Tibial nerve (tissue), 4 donors: ENCODE data around the gene IL34. TPM values are rescaled to one million over a fixed set of nuclear protein-coding genes. Genes with fewer than 3 reads are reported as not detected.
A peak's percentile ranks its signal among the peaks of the same experiment; 100 is the strongest.
"Not testable (repeated sequence)": the region's sequence is repeated elsewhere in the genome, so short reads cannot be mapped to it uniquely, and the experiment has no call there.

ENCODE experiments used
- DNase-seq, 2 donors: peaks; one replicate each; pipeline ENCODE4 v3.0.0-alpha.2; 2019; ENCODE audit warnings: low spot score in 2 of 2
- H3K27ac ChIP-seq, 4 donors: fragments of 200-600 bp; sonication (generic) in 3 of 4; one replicate each; pipeline ENCODE4 v1.5.1; 2017 to 2019; ENCODE audit warnings: mild to moderate bottlenecking in 1 of 4
- H3K27me3 ChIP-seq, 2 donors: fragments of 200-600 bp; sonication (generic) in 1 of 2; one replicate each; pipeline versions ENCODE4 v1.5.1 to v1.6.0; 2017 to 2019
- H3K36me3 ChIP-seq, 3 donors: fragments of 200-600 bp; sonication (generic); one replicate each; pipeline ENCODE4 v1.5.1; 2018 to 2019
- H3K4me1 ChIP-seq, 4 donors: fragments of 200-600 bp; sonication (generic) in 3 of 4; one replicate each; pipeline ENCODE4 v1.5.1; 2017 to 2019
- H3K4me3 ChIP-seq, 4 donors: fragments of 200-600 bp; sonication (generic) in 3 of 4; one replicate each; pipeline ENCODE4 v1.5.1; 2017 to 2019; ENCODE audit warnings: mild to moderate bottlenecking in 1 of 4, moderate library complexity in 1 of 4
- H3K9me3 ChIP-seq, 4 donors: fragments of 200-600 bp; sonication (generic) in 3 of 4; one replicate each; pipeline ENCODE4 v1.5.1; 2017 to 2019
- EP300 ChIP-seq, 2 donors: sonication (generic); formaldehyde crosslinking; IDR thresholded peaks; one replicate each; pipeline ENCODE4 v1.6.1; 2017; ENCODE audit warnings: antibody characterized with exemption in 2 of 2, mild to moderate bottlenecking in 1 of 2
- POLR2A ChIP-seq, 2 donors: fragments of 450-650 bp; IDR thresholded peaks; one replicate each; pipeline ENCODE4 v1.6.1; 2017; ENCODE audit warnings: antibody characterized with exemption in 2 of 2, mild to moderate bottlenecking in 2 of 2, moderate library complexity in 2 of 2
- WGBS, 2 donors: methylation state at CpG; one replicate each; pipeline ENCODE4 v1.1.5; 2018; 5-methylcytosine and 5-hydroxymethylcytosine counted together
- total RNA-seq, 4 donors: library from RNA; depleted of rRNA; stranded (reverse); fragments of >200 nt; gene quantifications; one replicate each; pipeline ENCODE4 v1.1.0, GENCODE V29; 2016
- TF ChIP-seq, protein P1 (sequence below), 5 experiments: fragments of 200-600 bp in 3 of 5; fragments of 450-650 bp in 2 of 5; sonication (generic) in 3 of 5; IDR thresholded peaks; one replicate each; pipeline ENCODE4 v1.5.1; 2016 to 2019; ENCODE audit warnings: antibody characterized with exemption in 5 of 5, mild to moderate bottlenecking in 3 of 5, moderate library complexity in 2 of 5

IL34 gene
- total RNA-seq, 4 donors from 2014 or later, result 49.6 to 89.4 (median 60.9) TPM

DNA sequence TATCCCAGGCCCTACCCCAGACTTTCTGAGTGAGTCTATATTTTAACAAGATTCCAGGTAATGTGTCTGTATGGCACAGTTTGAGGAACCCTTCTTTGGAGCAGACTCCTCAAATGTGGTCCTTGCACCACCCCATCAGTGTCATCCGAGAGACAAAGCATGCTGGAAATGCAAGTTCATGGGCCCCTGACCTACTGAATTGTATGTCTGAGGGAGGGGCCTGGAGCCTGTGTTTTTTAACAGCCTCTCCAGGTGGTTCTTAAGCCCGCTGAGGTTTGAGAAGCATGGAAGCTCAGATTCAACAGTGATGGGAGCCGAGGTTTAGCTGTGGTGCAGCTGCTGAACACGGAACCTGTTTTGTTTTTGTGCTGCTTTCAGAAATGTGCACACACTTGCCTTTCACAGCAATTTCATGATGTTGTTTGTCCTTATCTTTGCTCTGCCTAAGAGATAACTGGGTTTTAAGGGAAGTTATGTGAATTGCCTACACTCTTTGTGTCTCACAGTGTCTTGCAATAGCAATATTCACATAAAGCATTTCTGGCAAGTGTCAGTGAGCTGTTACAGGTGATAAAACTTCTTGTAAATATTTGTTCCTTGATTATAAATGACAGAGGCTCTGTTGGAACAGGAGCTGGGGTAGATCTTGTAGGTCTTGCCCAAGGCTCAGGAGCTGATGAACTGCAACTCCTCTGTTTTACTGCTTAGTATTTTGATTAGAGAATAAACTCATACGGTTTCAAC lies 32.0 kb upstream of the IL34 start:
- Histone ChIP-seq H3K27me3 (no peaks in the 10 kb centered on the region), H3K4me3 (no peak overlapping the region), H3K36me3 (peaks cover 0 to 12% (median 0%) of the 10 kb centered on the region in 3 donors), H3K4me1 (peaks cover 0 to 45% (median 10%) of the 10 kb centered on the region in 4 donors), H3K27ac (peak overlapping the region in 1 of 4 donors; percentile 29), H3K9me3 (no peaks in the 10 kb centered on the region)
- 73 to 74% methylated on average over 5 of the region's 5 CpGs for WGBS, 2 donors
- TF ChIP-seq EP300 (IDR thresholded peaks at IDR 0.05) (no peak), POLR2A (IDR thresholded peaks at IDR 0.05) (no peak)
- TF ChIP-seq, protein P1, sequence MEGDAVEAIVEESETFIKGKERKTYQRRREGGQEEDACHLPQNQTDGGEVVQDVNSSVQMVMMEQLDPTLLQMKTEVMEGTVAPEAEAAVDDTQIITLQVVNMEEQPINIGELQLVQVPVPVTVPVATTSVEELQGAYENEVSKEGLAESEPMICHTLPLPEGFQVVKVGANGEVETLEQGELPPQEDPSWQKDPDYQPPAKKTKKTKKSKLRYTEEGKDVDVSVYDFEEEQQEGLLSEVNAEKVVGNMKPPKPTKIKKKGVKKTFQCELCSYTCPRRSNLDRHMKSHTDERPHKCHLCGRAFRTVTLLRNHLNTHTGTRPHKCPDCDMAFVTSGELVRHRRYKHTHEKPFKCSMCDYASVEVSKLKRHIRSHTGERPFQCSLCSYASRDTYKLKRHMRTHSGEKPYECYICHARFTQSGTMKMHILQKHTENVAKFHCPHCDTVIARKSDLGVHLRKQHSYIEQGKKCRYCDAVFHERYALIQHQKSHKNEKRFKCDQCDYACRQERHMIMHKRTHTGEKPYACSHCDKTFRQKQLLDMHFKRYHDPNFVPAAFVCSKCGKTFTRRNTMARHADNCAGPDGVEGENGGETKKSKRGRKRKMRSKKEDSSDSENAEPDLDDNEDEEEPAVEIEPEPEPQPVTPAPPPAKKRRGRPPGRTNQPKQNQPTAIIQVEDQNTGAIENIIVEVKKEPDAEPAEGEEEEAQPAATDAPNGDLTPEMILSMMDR (IDR thresholded peaks at IDR 0.05), result no peak
- no peak for DNase-seq

DNA sequence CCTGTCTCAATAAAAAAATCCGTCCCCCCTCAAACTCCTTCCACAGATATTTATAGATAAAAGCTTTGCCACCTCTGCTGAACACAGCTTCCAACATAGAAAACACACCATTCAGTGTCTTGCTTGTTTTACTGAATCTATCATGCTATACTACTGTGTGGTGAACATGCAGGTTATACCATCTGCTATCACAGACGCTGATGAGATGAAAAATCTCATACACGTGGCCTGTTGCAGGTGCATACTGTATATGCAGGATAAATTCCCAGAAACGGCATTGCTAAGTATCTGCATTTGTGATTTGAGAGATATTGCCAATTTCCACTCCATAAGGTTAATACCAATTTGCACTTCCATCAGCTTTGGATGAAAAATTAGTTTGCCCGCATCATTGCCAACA lies 30.4 kb upstream of the IL34 start:
- Histone ChIP-seq H3K4me1 (peaks cover 0 to 30% (median 0%) of the 10 kb centered on the region in 4 donors), H3K27me3 (no peaks in the 10 kb centered on the region), H3K4me3 (no peak overlapping the region), H3K36me3 (peaks cover 0 to 12% (median 0%) of the 10 kb centered on the region in 3 donors), H3K9me3 (no peaks in the 10 kb centered on the region), H3K27ac (peak overlapping the region in 1 of 4 donors; percentile 4)
- TF ChIP-seq EP300 (IDR thresholded peaks at IDR 0.05), result no peak
- DNase-seq, result no peak
- 92 to 93% methylated on average over 5 of the region's 5 CpGs for WGBS, 2 donors

DNA sequence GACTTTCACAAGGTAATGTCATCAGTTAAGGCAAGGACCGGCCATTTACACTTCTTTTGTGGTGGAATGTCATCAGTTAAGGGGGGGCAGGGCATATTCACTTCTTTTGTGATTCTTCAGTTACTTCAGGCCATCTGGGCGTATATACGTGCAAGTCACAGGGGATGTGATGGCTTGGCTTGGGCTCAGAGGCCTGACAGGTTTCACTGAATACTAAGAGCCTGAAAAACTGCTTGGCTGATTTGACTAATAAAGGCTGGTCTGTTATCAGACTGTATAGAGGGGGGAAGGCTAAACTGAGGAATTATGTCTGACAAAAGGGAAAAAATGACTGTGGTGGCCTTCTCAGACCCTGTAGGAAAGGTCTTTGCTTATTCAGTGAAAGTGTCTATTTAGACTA lies 24.5 kb upstream of the IL34 start:
- not testable (repeated sequence) for H3K4me3 ChIP-seq, DNase-seq, H3K36me3 ChIP-seq, H3K9me3 ChIP-seq, H3K27me3 ChIP-seq
- Histone ChIP-seq H3K27ac (peak overlapping the region in 2 of 4 donors; percentile 47 to 72), H3K4me1 (peaks cover 0 to 18% (median 0%) of the 10 kb centered on the region in 4 donors)
- WGBS, 2 donors, result 53 to 54% methylated on average over 3 of the region's 3 CpGs

DNA sequence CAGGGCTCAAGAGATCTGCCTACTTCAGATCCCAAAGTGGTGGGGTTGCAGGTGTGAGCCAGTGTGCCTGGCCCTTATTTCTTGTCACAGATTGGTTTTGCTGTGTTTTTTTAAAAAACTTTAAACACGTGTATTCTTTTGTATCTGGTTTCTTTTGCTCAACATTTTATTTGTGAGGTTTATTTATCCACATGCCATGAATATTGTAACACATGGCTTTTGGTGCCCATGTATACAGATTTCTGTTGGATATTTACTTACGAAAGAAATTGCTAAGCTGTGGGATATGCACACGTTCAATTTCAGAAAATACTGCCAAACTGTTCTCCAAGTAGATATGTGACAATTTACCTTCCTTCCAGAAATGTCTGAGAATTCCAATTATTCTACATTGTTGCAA lies 18.7 kb upstream of the IL34 start:
- peaks cover 0 to 20% (median 2%) of the 10 kb centered on the region in 4 donors for H3K4me1 ChIP-seq
- WGBS, 2 donors, result 79 to 80% methylated on average over 3 of the region's 3 CpGs
- H3K9me3 ChIP-seq, result peaks cover 0 to 11% (median 0%) of the 10 kb centered on the region in 4 donors
- peaks cover 0 to 13% (median 0%) of the 10 kb centered on the region in 3 donors for H3K36me3 ChIP-seq
- TF ChIP-seq, protein P1 (IDR thresholded peaks at IDR 0.05), result no peak
- no peak for TF ChIP-seq POLR2A (IDR thresholded peaks at IDR 0.05)
- no peak for TF ChIP-seq EP300 (IDR thresholded peaks at IDR 0.05)
- no peaks in the 10 kb centered on the region for H3K27me3 ChIP-seq
- H3K4me3 ChIP-seq, result no peak overlapping the region
- DNase-seq, result no peak
- H3K27ac ChIP-seq, result peak overlapping the region in 1 of 4 donors; percentile 23

DNA sequence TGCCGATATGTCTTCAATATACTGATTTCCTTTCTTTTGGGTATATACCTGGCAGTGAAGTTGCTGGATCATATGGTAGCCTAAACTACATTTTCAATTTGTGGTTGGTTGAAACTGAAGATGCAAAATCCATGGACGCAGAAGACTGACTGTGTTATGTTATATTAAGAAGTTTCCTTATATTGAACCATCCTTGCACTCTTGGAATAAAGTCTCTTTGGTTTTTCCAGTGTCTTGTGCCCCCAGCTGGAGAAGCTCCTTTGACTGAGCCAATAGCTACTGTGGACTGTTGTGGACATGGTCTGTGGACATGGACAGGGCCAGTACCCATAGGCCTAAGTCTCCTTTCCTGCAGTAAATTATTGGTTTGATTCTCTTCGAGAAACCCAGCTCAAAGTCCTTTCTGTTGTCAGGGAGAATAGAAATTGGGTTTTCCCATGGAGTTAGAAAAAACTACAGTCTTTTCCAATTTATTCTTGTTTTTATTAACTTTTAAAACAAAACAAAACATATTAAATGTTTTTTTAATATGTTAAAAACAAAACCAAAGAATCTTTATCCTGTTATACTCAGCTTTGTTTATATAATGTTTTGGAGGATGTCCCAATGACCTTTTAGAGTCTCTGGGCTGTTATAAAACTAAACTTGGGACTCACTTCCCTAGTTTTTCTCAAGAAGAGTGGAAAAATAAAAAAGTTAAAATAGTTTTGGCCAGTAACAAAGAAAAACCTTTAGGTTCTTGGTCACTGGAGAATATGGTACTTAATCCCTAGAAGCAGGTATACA lies 15.2 kb upstream of the IL34 start:
- peak overlapping the region in 2 of 4 donors; percentile 72 to 80 for H3K27ac ChIP-seq
- H3K9me3 ChIP-seq, result peaks cover 0 to 11% (median 0%) of the 10 kb centered on the region in 4 donors
- TF ChIP-seq POLR2A (IDR thresholded peaks at IDR 0.05), result no peak
- TF ChIP-seq, protein P1 (IDR thresholded peaks at IDR 0.05), result no peak
- H3K4me3 ChIP-seq, result no peak overlapping the region
- no peaks in the 10 kb centered on the region for H3K27me3 ChIP-seq
- H3K4me1 ChIP-seq, result peaks cover 0 to 52% (median 13%) of the 10 kb centered on the region in 4 donors
- no peak for DNase-seq
- H3K36me3 ChIP-seq, result peaks cover 0 to 13% (median 0%) of the 10 kb centered on the region in 3 donors
- 66 to 84% methylated on average over 3 of the region's 3 CpGs for WGBS, 2 donors

DNA sequence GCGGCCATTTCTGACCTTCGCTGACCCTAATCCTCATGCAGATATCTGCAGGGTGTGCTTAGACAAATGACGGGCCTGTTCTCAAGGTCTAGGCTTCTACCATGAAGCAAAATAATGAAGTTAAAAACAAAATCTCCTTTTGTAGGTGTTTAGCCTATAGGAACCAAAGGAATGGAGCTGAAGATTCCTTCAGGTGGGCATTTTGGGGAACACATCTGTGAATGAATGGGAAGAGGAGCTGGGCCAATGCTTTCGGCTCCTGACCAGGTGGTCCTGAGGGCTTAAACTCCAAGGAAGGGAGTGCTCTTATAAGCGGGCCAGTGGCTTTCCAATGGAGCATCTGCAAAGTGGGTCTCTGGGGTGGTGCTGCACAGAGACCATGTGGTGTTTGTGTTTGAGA lies 14.1 kb upstream of the IL34 start:
- Histone ChIP-seq H3K36me3 (peaks cover 0 to 13% (median 0%) of the 10 kb centered on the region in 3 donors), H3K9me3 (peaks cover 0 to 11% (median 0%) of the 10 kb centered on the region in 4 donors), H3K4me1 (peaks cover 0 to 57% (median 13%) of the 10 kb centered on the region in 4 donors), H3K27me3 (no peaks in the 10 kb centered on the region), H3K4me3 (no peak overlapping the region), H3K27ac (peak overlapping the region in 2 of 4 donors; percentile 72 to 80)
- no peak for DNase-seq
- WGBS, 2 donors, result 79 to 89% methylated on average over 5 of the region's 5 CpGs
- no peak for TF ChIP-seq EP300 (IDR thresholded peaks at IDR 0.05)
- TF ChIP-seq, protein P1 (IDR thresholded peaks at IDR 0.05), result no peak
- TF ChIP-seq POLR2A (IDR thresholded peaks at IDR 0.05), result no peak
